ENCODE results near the gene LRMDA. TPM values are rescaled to one million over a fixed set of nuclear protein-coding genes. Genes with fewer than 3 reads are reported as not detected.

The LRMDA gene
- total and polyA plus RNA-seq, 2 of the 13 experiments (the other 11 are each of a cell fraction or from before 2014, with no cell fraction given), result 13.4 to 22.0 TPM

DNA sequence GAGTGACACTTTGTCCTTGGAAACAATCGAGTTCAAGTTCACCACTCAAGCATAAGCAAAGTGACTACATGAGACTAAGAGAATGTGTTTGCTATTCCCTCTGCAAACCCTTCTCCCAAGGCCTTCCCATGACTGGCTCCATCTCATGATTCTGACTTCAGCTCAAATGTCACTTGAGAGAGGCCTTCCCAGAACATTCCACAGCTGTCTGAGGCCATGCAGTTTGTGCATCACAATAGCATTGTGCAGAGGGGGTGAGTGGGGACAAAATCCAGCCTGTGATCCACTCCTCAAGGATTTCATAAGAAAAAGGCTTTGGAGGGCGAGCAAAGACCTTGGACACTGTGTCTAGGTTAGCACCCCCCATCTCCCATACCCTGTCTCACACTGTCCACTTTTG lies 6.9 kb upstream of the LRMDA start:
- no peak overlapping the region for H3K9ac ChIP-seq (ENCODE audit: insufficient read depth, low read depth, low read length)
- ATAC-seq, result no peak
- H4K20me1 ChIP-seq (ENCODE audit: insufficient read depth, low read length), result no peaks in the 10 kb centered on the region
- intact Hi-C loops (cut with micrococcal nuclease; ENCODE audit: unreplicated experiment), result no loop called here
- in situ Hi-C loops (cut with HindIII; ENCODE audit: extremely low pct_ligation_motif_present, low pct_unique_long_range_greater_than_20kb), result no loop called here
- ChIA-PET CTCF (ENCODE audit: low intra/inter-chr PET ratio, low total read pairs) (no interaction called here), POLR2A (interaction anchor here (1.4 to 2.8 kb wide), 2 partner anchors 19 to 23 kb away, joined by 5 to 12 read pairs; partner anchors contain the start of gene ZNF503)
- H2AFZ ChIP-seq (ENCODE audit: low read length), result no peak overlapping the region
- no peak for FAIRE-seq
- H3K4me3 ChIP-seq (replicated peaks in 1 of 3; ENCODE audit: insufficient read depth in 1 of 3, low read depth in 2 of 3, low read length in 3 of 3), result no peak overlapping the region
- peaks cover 36% of the 10 kb centered on the region for H3K4me1 ChIP-seq (ENCODE audit: insufficient read depth, low read length)
- H3K27ac ChIP-seq (ENCODE audit: extremely low read length, insufficient read depth, low read length), result no peak overlapping the region
- BruUV-seq (replicated peaks), result no TSS peak
- H3K4me2 ChIP-seq (ENCODE audit: low read depth, low read length), result no peak overlapping the region
- 38% methylated on average over 2 of the region's 2 CpGs for WGBS (ENCODE audit: low lambda C conversion rate)
- H3K9me3 ChIP-seq (ENCODE audit: low read length), result no peaks in the 10 kb centered on the region
- no peaks in the 10 kb centered on the region for H3K79me2 ChIP-seq (ENCODE audit: insufficient read depth, low read length)
- H3K36me3 ChIP-seq (replicated peaks in 1 of 2; ENCODE audit: control insufficient read depth in 1 of 2, insufficient read depth in 2 of 2, low read length in 2 of 2), result no peaks in the 10 kb centered on the region
- DNase-seq (ENCODE audit: low spot score), result no peak
- H3K27me3 ChIP-seq (ENCODE audit: control insufficient read depth in 1 of 2, insufficient read depth in 2 of 2, low read length in 2 of 2), result no peaks in the 10 kb centered on the region
- TF ChIP-seq, protein P1, sequence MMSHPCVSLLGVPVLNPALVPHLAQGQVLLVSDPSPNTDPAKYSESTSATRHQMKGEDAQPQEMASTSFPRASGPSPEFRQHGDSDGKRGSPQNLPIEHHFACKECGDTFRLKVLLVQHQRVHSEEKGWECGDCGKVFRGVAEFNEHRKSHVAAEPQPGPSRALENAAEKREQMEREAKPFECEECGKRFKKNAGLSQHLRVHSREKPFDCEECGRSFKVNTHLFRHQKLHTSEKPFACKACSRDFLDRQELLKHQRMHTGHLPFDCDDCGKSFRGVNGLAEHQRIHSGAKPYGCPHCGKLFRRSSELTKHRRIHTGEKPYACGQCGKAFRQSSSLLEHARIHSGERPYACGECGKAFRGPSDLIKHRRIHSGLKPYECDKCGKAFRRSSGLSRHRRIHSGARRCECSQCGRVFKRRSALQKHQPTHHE (CRISPR knock-in tag; IDR thresholded peaks at IDR 0.05; ENCODE audit: borderline replicate concordance), result no peak
- TF ChIP-seq HNRNPUL1 (IDR thresholded peaks at IDR 0.05; ENCODE audit: low read depth, low read length) (no peak), ZNF207 (IDR thresholded peaks at IDR 0.05; ENCODE audit: borderline replicate concordance) (no peak), ZNF326 (CRISPR knock-in tag; IDR thresholded peaks at IDR 0.05; ENCODE audit: borderline replicate concordance) (no peak), ZNF232 (CRISPR knock-in tag; IDR thresholded peaks at IDR 0.05; ENCODE audit: borderline replicate concordance) (no peak), TCF12 (IDR thresholded peaks at IDR 0.05) (no peak), TCF12 (CRISPR knock-in tag; IDR thresholded peaks at IDR 0.05) (no peak), SNAI1 (CRISPR knock-in tag; IDR thresholded peaks at IDR 0.05; ENCODE audit: borderline replicate concordance) (no peak), ZNF879 (CRISPR knock-in tag; IDR thresholded peaks at IDR 0.05) (no peak), ZNF274 (CRISPR knock-in tag; IDR thresholded peaks at IDR 0.05) (no peak), HNF4G (IDR thresholded peaks at IDR 0.05; ENCODE audit: borderline replicate concordance, low read depth, low read length) (no peak), HNF4G (CRISPR knock-in tag; IDR thresholded peaks at IDR 0.05; ENCODE audit: borderline replicate concordance, low read depth) (no peak), ZNF616 (CRISPR knock-in tag; IDR thresholded peaks at IDR 0.05; ENCODE audit: low read depth) (no peak), NFE2 (CRISPR knock-in tag; IDR thresholded peaks at IDR 0.05) (no peak)
- TF ChIP-seq, protein P2, sequence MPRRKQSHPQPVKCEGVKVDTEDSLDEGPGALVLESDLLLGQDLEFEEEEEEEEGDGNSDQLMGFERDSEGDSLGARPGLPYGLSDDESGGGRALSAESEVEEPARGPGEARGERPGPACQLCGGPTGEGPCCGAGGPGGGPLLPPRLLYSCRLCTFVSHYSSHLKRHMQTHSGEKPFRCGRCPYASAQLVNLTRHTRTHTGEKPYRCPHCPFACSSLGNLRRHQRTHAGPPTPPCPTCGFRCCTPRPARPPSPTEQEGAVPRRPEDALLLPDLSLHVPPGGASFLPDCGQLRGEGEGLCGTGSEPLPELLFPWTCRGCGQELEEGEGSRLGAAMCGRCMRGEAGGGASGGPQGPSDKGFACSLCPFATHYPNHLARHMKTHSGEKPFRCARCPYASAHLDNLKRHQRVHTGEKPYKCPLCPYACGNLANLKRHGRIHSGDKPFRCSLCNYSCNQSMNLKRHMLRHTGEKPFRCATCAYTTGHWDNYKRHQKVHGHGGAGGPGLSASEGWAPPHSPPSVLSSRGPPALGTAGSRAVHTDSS (CRISPR knock-in tag; conservative IDR thresholded peaks at IDR 0.05), result no peak
- TF ChIP-seq, protein P3, sequence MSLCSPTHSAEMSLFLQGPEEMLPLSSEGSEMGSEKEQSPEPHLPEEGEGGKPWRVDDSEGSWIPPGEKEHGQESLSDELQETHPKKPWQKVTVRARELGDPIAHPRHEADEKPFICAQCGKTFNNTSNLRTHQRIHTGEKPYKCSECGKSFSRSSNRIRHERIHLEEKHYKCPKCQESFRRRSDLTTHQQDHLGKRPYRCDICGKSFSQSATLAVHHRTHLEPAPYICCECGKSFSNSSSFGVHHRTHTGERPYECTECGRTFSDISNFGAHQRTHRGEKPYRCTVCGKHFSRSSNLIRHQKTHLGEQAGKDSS (CRISPR knock-in tag; IDR thresholded peaks at IDR 0.05; ENCODE audit: borderline replicate concordance, low read depth), result no peak
- TF ChIP-seq, protein P4, sequence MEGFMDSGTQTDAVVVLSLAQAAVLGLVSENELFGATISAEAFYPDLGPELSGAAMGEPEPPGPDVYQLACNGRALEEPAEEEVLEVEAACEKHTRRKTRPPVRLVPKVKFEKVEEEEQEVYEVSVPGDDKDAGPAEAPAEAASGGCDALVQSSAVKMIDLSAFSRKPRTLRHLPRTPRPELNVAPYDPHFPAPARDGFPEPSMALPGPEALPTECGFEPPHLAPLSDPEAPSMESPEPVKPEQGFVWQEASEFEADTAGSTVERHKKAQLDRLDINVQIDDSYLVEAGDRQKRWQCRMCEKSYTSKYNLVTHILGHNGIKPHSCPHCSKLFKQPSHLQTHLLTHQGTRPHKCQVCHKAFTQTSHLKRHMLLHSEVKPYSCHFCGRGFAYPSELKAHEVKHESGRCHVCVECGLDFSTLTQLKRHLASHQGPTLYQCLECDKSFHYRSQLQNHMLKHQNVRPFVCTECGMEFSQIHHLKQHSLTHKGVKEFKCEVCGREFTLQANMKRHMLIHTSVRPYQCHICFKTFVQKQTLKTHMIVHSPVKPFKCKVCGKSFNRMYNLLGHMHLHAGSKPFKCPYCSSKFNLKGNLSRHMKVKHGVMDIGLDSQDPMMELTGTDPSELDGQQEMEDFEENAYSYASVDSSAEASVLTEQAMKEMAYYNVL (CRISPR knock-in tag; IDR thresholded peaks at IDR 0.05; ENCODE audit: borderline replicate concordance), result no peak

Measured in HepG2 (cell line).